Measurements from ENCODE around the gene CAPN5. TPM values are rescaled to one million over a fixed set of nuclear protein-coding genes. Genes with fewer than 3 reads are reported as not detected.
A peak's percentile ranks its signal among the peaks of the same experiment; 100 is the strongest.

Gene CAPN5
- total and polyA plus RNA-seq, 2 experiments from 2014 or later, result 25.2 to 28.8 TPM

DNA sequence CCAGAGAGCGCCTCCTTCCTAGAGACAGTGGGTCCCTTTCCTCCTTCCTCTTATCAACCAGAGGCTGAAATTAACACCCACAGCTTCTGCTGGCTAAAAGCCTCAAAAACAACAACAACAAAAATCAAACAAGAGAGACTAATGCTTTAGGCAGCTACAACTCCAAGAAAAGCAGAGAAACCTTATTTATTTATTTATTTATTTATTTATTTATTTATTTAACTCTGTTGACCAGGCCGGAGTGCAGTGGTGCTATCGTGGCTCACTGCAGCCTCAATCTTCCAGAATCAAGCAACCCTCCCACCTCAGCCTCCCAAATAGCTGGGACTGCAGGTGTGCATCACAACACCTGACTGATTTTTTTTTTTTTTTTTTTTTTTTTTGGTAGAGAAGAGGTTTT lies 35.2 kb upstream of the CAPN5 start:
- no peak overlapping the region for H2AFZ ChIP-seq
- 89% methylated on average over 3 of the region's 3 CpGs for WGBS (ENCODE audit: low lambda C conversion rate, missing lambda C conversion rate)
- no peaks in the 10 kb centered on the region for H3K9me3 ChIP-seq (ENCODE audit: low read depth)
- no peaks in the 10 kb centered on the region for H3K79me2 ChIP-seq
- H3K36me3 ChIP-seq (replicated peaks; ENCODE audit: insufficient read depth, low read depth), result no peaks in the 10 kb centered on the region
- no peak for TF ChIP-seq EZH2phosphoT487 (IDR thresholded peaks at IDR 0.05; ENCODE audit: low read depth, severe bottlenecking, unreplicated experiment)
- TF ChIP-seq, protein P1, sequence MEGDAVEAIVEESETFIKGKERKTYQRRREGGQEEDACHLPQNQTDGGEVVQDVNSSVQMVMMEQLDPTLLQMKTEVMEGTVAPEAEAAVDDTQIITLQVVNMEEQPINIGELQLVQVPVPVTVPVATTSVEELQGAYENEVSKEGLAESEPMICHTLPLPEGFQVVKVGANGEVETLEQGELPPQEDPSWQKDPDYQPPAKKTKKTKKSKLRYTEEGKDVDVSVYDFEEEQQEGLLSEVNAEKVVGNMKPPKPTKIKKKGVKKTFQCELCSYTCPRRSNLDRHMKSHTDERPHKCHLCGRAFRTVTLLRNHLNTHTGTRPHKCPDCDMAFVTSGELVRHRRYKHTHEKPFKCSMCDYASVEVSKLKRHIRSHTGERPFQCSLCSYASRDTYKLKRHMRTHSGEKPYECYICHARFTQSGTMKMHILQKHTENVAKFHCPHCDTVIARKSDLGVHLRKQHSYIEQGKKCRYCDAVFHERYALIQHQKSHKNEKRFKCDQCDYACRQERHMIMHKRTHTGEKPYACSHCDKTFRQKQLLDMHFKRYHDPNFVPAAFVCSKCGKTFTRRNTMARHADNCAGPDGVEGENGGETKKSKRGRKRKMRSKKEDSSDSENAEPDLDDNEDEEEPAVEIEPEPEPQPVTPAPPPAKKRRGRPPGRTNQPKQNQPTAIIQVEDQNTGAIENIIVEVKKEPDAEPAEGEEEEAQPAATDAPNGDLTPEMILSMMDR (IDR thresholded peaks at IDR 0.05; ENCODE audit: poor library complexity), result no peak
- TF ChIP-seq EZH2 (IDR thresholded peaks at IDR 0.05; ENCODE audit: borderline replicate concordance), result no peak
- no peaks in the 10 kb centered on the region for H3K27me3 ChIP-seq
- no peak overlapping the region for H3K27ac ChIP-seq
- H3K9me2 ChIP-seq (replicated peaks; ENCODE audit: insufficient read depth), result no peaks in the 10 kb centered on the region
- H4K20me1 ChIP-seq (ENCODE audit: insufficient read depth, poor library complexity, severe bottlenecking), result no peaks in the 10 kb centered on the region
- H3K4me2 ChIP-seq, result no peak overlapping the region
- peaks cover 4% of the 10 kb centered on the region for H3K4me1 ChIP-seq (ENCODE audit: insufficient read depth)
- no peak for DNase-seq (ENCODE audit: low spot score)
- no peak overlapping the region for H3K4me3 ChIP-seq

DNA sequence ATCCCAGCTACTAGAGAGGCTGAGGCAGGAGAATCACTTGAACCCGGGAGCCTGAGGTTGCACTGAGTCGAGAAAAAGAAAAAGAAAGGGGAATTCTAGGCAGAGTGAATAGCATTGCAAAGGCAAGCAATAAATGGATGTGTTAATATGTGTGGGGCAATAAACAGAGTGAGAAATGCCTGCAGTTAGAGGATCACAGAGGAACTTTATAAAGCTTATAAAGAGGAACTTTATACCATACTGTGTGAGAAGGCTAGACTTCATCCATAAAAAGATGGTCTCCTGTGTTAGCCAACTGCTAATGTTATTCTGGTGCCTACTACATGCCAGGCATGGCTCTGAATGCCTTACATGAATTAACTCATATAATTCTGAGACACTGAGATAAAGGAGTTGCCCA lies 31.7 kb upstream of the CAPN5 start:
- no peak for DNase-seq (ENCODE audit: low spot score)
- Histone ChIP-seq H3K4me1 (ENCODE audit: insufficient read depth) (peaks cover 9% of the 10 kb centered on the region), H3K79me2 (no peaks in the 10 kb centered on the region), H3K4me2 (no peak overlapping the region), H3K9me3 (ENCODE audit: low read depth) (no peaks in the 10 kb centered on the region), H2AFZ (no peak overlapping the region), H3K36me3 (replicated peaks; ENCODE audit: insufficient read depth, low read depth) (no peaks in the 10 kb centered on the region), H4K20me1 (ENCODE audit: insufficient read depth, poor library complexity, severe bottlenecking) (no peaks in the 10 kb centered on the region), H3K4me3 (no peak overlapping the region), H3K27me3 (peaks cover 5% of the 10 kb centered on the region), H3K9me2 (replicated peaks; ENCODE audit: insufficient read depth) (no peaks in the 10 kb centered on the region), H3K27ac (peak overlapping the region; percentile 22)
- WGBS (ENCODE audit: low lambda C conversion rate, missing lambda C conversion rate), result 86% methylated on average over 2 of the region's 2 CpGs
- TF ChIP-seq, protein P1 (IDR thresholded peaks at IDR 0.05; ENCODE audit: poor library complexity), result no peak
- no peak for TF ChIP-seq EZH2phosphoT487 (IDR thresholded peaks at IDR 0.05; ENCODE audit: low read depth, severe bottlenecking, unreplicated experiment)
- TF ChIP-seq EZH2 (IDR thresholded peaks at IDR 0.05; ENCODE audit: borderline replicate concordance), result no peak

DNA sequence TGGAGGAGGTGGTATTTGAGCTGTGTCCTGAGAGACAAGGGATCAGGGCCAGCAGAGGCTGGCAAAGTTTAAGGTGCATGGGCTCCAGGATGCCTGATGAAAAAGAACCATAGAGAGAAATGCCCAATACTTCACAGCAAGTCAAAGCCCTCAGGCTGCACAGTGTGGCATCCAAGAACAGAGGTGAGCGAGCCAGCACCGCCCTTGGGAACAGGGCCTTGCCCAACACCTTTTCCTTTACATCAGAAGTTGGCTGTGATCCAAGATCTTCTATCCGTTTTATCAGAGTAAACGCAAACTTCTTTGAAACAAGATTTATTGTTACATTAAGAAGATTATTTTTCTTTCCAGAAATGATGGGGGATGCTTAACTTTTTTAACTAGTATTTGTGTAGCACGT lies 31.2 kb upstream of the CAPN5 start:
- no peaks in the 10 kb centered on the region for H4K20me1 ChIP-seq (ENCODE audit: insufficient read depth, poor library complexity, severe bottlenecking)
- peak overlapping the region; percentile 5 for H3K4me2 ChIP-seq
- peak; percentile 70 for DNase-seq (ENCODE audit: low spot score)
- H3K27me3 ChIP-seq, result peaks cover 5% of the 10 kb centered on the region
- TF ChIP-seq EZH2phosphoT487 (IDR thresholded peaks at IDR 0.05; ENCODE audit: low read depth, severe bottlenecking, unreplicated experiment), result no peak
- TF ChIP-seq EZH2 (IDR thresholded peaks at IDR 0.05; ENCODE audit: borderline replicate concordance), result no peak
- TF ChIP-seq, protein P1 (IDR thresholded peaks at IDR 0.05; ENCODE audit: poor library complexity), result no peak
- no peaks in the 10 kb centered on the region for H3K36me3 ChIP-seq (replicated peaks; ENCODE audit: insufficient read depth, low read depth)
- no peaks in the 10 kb centered on the region for H3K79me2 ChIP-seq
- H3K4me3 ChIP-seq, result no peak overlapping the region
- peaks cover 9% of the 10 kb centered on the region for H3K4me1 ChIP-seq (ENCODE audit: insufficient read depth)
- peak overlapping the region; percentile 22 for H3K27ac ChIP-seq
- no peaks in the 10 kb centered on the region for H3K9me2 ChIP-seq (replicated peaks; ENCODE audit: insufficient read depth)
- H2AFZ ChIP-seq, result no peak overlapping the region
- WGBS (ENCODE audit: low lambda C conversion rate, missing lambda C conversion rate), result 40% methylated on average over 5 of the region's 5 CpGs
- no peaks in the 10 kb centered on the region for H3K9me3 ChIP-seq (ENCODE audit: low read depth)

DNA sequence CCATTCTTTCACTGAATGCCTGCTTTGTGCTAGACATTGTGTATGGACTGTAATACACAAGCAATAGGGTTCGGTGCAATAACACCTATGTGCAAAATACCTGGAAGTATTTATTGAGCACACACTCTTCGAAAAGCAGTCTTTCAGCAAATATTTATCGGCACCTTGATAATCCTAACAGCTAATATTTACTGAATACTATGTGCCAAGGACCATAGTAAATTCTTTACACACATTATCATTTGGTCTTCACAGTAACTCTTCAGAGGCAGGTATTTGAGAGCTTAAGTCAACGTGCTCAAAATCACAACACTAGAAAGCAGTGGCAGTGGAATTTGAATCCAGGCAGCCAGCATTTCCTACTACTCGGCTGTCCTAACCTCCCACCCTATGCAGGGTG lies 30.4 kb upstream of the CAPN5 start:
- H4K20me1 ChIP-seq (ENCODE audit: insufficient read depth, poor library complexity, severe bottlenecking), result no peaks in the 10 kb centered on the region
- H3K4me3 ChIP-seq, result no peak overlapping the region
- H2AFZ ChIP-seq, result no peak overlapping the region
- no peaks in the 10 kb centered on the region for H3K9me3 ChIP-seq (ENCODE audit: low read depth)
- peaks cover 5% of the 10 kb centered on the region for H3K27me3 ChIP-seq
- no peaks in the 10 kb centered on the region for H3K36me3 ChIP-seq (replicated peaks; ENCODE audit: insufficient read depth, low read depth)
- H3K9me2 ChIP-seq (replicated peaks; ENCODE audit: insufficient read depth), result no peaks in the 10 kb centered on the region
- H3K4me1 ChIP-seq (ENCODE audit: insufficient read depth), result peaks cover 9% of the 10 kb centered on the region
- no peaks in the 10 kb centered on the region for H3K79me2 ChIP-seq
- 46% methylated on average over 5 of the region's 5 CpGs for WGBS (ENCODE audit: low lambda C conversion rate, missing lambda C conversion rate)
- H3K27ac ChIP-seq, result peak overlapping the region; percentile 2
- TF ChIP-seq, protein P1 (IDR thresholded peaks at IDR 0.05; ENCODE audit: poor library complexity), result no peak
- TF ChIP-seq EZH2 (IDR thresholded peaks at IDR 0.05; ENCODE audit: borderline replicate concordance), result no peak
- no peak for TF ChIP-seq EZH2phosphoT487 (IDR thresholded peaks at IDR 0.05; ENCODE audit: low read depth, severe bottlenecking, unreplicated experiment)
- H3K4me2 ChIP-seq, result peak overlapping the region; percentile 5
- no peak for DNase-seq (ENCODE audit: low spot score)
